SU-DHL-6 (cell line): ENCODE results near the gene ANKIB1.

ENCODE experiments used
- H2AFZ ChIP-seq: fragments of 200-600 bp; sonication (generic); 2 replicates; pipeline ENCODE4 v1.6.1; 2014; ENCODE audit warnings: low read depth, mild to moderate bottlenecking, moderate library complexity, mixed read lengths, antibody characterized with exemption, low read length; ENCODE audit not compliant: severe bottlenecking
- H3F3A ChIP-seq: fragments of 200-600 bp; shearing (Covaris generic); 2 replicates; pipeline ENCODE4 v1.6.0; 2016; ENCODE audit warnings: antibody characterized with exemption, mild to moderate bottlenecking; ENCODE audit not compliant: insufficient read depth
- H3K27ac ChIP-seq: fragments of 200-600 bp; sonication (generic); 2 replicates; pipeline ENCODE4 v1.5.1; 2016; ENCODE audit warnings: low read depth, mild to moderate bottlenecking, low read length, moderate library complexity, mixed read lengths
- H3K27me3 ChIP-seq: fragments of 200-600 bp; sonication (generic), shearing (Covaris generic); 2 replicates; pipeline ENCODE4 v1.6.0; 2014; ENCODE audit warnings: mild to moderate bottlenecking, low read length
- H3K36me3 ChIP-seq: fragments of 200-600 bp; sonication (generic); 2 replicates; pipeline ENCODE4 v1.6.1; 2014; ENCODE audit warnings: mild to moderate bottlenecking, low read length, mixed read lengths
- H3K4me2 ChIP-seq: fragments of 300-600, 200-600 bp; shearing (Covaris generic), sonication (generic); 2 replicates; pipeline ENCODE4 v1.6.0; 2014; ENCODE audit warnings: low read length, low read depth, mild to moderate bottlenecking; ENCODE audit not compliant: poor library complexity, severe bottlenecking
- H3K4me3 ChIP-seq: fragments of 200-600 bp; sonication (generic); 2 replicates; pipeline ENCODE4 v1.5.1; 2014; ENCODE audit warnings: antibody characterized with exemption, low read length, mild to moderate bottlenecking, mixed read lengths; ENCODE audit not compliant: insufficient read depth, poor library complexity, severe bottlenecking
- H3K79me2 ChIP-seq: fragments of 200-600 bp; sonication (generic); 2 replicates; pipeline ENCODE4 v1.6.1; 2014; ENCODE audit warnings: mild to moderate bottlenecking, low read length, moderate library complexity; ENCODE audit not compliant: insufficient read depth
- H3K9ac ChIP-seq: fragments of 200-600 bp; sonication (generic); 2 replicates; pipeline ENCODE4 v1.7.0; 2014; ENCODE audit warnings: mild to moderate bottlenecking, low read length
- H3K9me2 ChIP-seq: fragments of 200-600 bp; sonication (generic); replicated peaks from 2 replicates; pipeline ENCODE4 v1.6.1; 2014; ENCODE audit warnings: low read length; ENCODE audit not compliant: insufficient read depth
- H3K9me3 ChIP-seq: fragments of 200-600 bp; sonication (generic); 2 replicates; pipeline ENCODE4 v1.6.1; 2014; ENCODE audit warnings: low read length, mixed read lengths; ENCODE audit not compliant: insufficient read depth
- H4K20me1 ChIP-seq: fragments of 200-600 bp; sonication (generic); 2 replicates; pipeline ENCODE4 v1.6.1; 2014; ENCODE audit warnings: low read depth, mild to moderate bottlenecking, antibody characterized with exemption, low read length, moderate library complexity, mixed read lengths
- EZH2phosphoT487 ChIP-seq: fragments of 200-600 bp; sonication (generic), shearing (Covaris generic); conservative IDR thresholded peaks from 2 replicates; pipeline ENCODE4 v1.6.1; 2018; ENCODE audit warnings: mild to moderate bottlenecking, antibody characterized with exemption, low read length, moderate library complexity, mixed read lengths
- TF ChIP-seq, protein P1 (sequence below): fragments of 200-600 bp; sonication (generic); IDR thresholded peaks from one replicate; pipeline ENCODE4 v1.5.1; 2017; ENCODE audit warnings: antibody characterized with exemption, mild to moderate bottlenecking, low read length, moderate library complexity; ENCODE audit not compliant: insufficient read depth, poor library complexity, severe bottlenecking

The ANKIB1 gene

DNA sequence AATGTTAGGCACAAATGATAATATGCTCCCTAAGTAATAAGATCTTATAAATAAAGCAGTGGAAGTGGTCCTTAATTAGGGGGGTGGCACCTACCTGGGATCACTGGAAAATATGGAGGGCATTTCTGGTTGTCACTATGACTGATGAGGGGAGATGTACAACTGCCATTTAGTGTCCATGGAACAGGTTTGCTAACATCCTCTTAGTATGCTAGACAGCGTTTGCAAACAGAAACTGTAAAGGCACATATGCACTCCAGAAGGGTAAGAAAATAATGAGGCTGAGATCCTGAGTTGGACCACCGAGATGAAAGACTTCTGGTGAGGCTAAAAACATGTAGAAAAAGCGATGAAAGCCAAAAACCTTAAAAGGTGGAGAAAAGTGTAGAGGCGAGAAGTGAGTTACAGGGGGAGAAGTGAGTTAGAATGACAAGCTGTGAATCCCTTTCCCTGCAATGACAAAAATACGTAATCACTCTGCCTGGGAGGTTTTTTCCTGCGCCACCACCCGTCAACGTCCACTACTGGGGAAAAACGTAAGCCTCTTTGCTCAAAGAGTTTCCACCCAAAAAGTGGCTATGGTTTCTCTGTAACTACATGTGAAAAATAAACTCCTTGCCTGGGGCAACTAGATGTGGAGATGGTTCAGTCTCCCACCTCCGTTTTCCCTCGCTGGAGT lies 827 bp upstream of the ANKIB1 start:
- peak overlapping the region; percentile 79 for H3K9ac ChIP-seq
- H3K36me3 ChIP-seq, result peaks cover 31% of the 10 kb centered on the region; the same call in 1 of the 2 replicates
- H3K9me3 ChIP-seq, result no peaks in the 10 kb centered on the region
- H2AFZ ChIP-seq, result peak overlapping the region; percentile 91
- no peaks in the 10 kb centered on the region for H3K9me2 ChIP-seq
- peaks cover 68% of the 10 kb centered on the region for H3K79me2 ChIP-seq
- peak overlapping the region; percentile 82 for H3K27ac ChIP-seq
- no peaks in the 10 kb centered on the region for H4K20me1 ChIP-seq
- H3K27me3 ChIP-seq, result no peaks in the 10 kb centered on the region
- peak overlapping the region; percentile 91 for H3K4me2 ChIP-seq
- TF ChIP-seq, protein P1, sequence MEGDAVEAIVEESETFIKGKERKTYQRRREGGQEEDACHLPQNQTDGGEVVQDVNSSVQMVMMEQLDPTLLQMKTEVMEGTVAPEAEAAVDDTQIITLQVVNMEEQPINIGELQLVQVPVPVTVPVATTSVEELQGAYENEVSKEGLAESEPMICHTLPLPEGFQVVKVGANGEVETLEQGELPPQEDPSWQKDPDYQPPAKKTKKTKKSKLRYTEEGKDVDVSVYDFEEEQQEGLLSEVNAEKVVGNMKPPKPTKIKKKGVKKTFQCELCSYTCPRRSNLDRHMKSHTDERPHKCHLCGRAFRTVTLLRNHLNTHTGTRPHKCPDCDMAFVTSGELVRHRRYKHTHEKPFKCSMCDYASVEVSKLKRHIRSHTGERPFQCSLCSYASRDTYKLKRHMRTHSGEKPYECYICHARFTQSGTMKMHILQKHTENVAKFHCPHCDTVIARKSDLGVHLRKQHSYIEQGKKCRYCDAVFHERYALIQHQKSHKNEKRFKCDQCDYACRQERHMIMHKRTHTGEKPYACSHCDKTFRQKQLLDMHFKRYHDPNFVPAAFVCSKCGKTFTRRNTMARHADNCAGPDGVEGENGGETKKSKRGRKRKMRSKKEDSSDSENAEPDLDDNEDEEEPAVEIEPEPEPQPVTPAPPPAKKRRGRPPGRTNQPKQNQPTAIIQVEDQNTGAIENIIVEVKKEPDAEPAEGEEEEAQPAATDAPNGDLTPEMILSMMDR, result no peak
- no peak for TF ChIP-seq EZH2phosphoT487
- H3F3A ChIP-seq, result peaks cover 26% of the 10 kb centered on the region
- H3K4me3 ChIP-seq, result peak overlapping the region; percentile 85

DNA sequence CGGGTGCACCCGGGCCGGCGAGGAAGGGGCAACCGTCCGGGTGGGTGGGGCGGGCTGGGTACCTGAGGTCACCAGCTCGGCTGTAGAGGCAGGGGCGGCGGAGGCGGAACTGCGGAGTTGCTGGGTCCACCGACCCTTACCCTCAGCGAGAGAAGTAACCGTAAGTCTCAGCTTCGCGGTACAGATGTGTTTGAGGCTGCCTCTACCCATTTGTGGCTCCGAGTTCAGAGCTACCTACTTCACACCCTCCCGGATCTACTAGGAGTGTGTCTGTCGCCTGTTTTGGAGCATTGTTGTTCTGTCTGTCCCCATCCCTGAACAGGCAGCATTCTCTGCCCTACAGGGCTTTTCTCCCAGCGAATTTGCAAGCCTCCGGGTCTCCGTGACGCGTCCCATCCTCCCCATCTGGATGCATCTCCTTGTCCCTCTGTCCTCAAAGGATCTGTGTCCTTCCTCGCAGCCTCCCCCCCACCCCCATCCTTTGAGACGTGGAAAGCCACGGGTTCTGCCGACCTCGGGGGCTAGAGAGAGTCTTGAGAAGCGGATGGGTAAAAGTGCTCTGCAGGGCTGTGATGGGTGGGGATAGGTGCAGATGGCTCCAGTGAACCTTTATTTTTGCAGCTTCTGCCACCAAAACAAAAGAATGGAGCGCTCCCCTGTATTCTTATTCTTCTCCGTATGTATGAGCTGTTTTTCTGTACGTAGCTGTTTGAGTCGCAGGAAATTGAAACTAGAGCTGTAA lies 757 bp downstream of the ANKIB1 start:
- H2AFZ ChIP-seq, result peak overlapping the region; percentile 91
- H3K4me2 ChIP-seq, result peak overlapping the region; percentile 91
- peaks cover 22% of the 10 kb centered on the region; the same call in 1 of the 2 replicates for H3F3A ChIP-seq
- H3K9ac ChIP-seq, result peak overlapping the region; percentile 79
- H3K9me2 ChIP-seq, result no peaks in the 10 kb centered on the region
- no peaks in the 10 kb centered on the region for H3K9me3 ChIP-seq
- peak overlapping the region; percentile 82 for H3K27ac ChIP-seq
- 0 out of 2 replicates have a peak, but pooled peaks cover 7% of the 10 kb centered on the region for H4K20me1 ChIP-seq
- H3K27me3 ChIP-seq, result no peaks in the 10 kb centered on the region
- H3K36me3 ChIP-seq, result peaks cover 15% of the 10 kb centered on the region; the same call in 1 of the 2 replicates
- TF ChIP-seq EZH2phosphoT487, result no peak
- TF ChIP-seq, protein P1, result no peak
- peaks cover 84% of the 10 kb centered on the region for H3K79me2 ChIP-seq
- peak overlapping the region; percentile 85 for H3K4me3 ChIP-seq

DNA sequence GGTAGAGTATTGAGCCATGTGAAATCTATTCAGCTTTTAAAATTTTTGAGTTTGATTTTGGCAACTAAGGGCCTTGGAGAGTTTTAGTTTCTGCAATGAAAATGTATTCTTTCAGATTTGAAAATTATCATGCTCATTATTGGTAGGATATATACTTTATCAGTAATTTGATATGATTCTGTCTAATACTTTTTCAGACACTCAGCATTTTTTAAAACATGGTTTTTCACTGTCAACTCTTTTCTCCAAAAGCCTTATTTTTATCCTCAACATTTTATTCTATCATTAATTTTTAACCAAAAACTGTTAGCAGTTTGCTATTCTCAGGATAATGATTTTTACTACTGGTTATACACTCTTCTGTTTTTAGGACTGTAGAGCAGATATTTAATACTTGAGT lies 4.8 kb downstream of the ANKIB1 start:
- no peaks in the 10 kb centered on the region for H3K9me2 ChIP-seq
- TF ChIP-seq, protein P1, result no peak
- TF ChIP-seq EZH2phosphoT487, result no peak

More for the DNA sequence above, 4.8 kb downstream of the ANKIB1 start:
- Histone ChIP-seq H3K36me3 (peaks cover 10% of the 10 kb centered on the region; the same call in 1 of the 2 replicates), H3K9me3 (peaks cover 5% of the 10 kb centered on the region; the same call in 1 of the 2 replicates), H3K79me2 (peaks cover 94% of the 10 kb centered on the region), H3K4me2 (no peak overlapping the region), H3K4me3 (no peak overlapping the region), H4K20me1 (0 out of 2 replicates have a peak, but pooled peaks cover 7% of the 10 kb centered on the region), H3K9ac (no peak overlapping the region), H3K27ac (no peak overlapping the region), H2AFZ (no peak overlapping the region), H3K27me3 (no peaks in the 10 kb centered on the region), H3F3A (0 out of 2 replicates have a peak, but pooled peaks cover 9% of the 10 kb centered on the region)
